Mesenchymal stem cell (in vitro differentiated cells and primary cell): ENCODE results near the gene ST8SIA6.

ENCODE experiments used
- DNase-seq: peaks from one replicate; pipeline ENCODE4 v3.0.0-alpha.2; 2013
- H2AFZ ChIP-seq: one replicate; pipeline ENCODE4 v1.6.1; 2013; ENCODE audit warnings: low read depth, mild to moderate bottlenecking, control low read depth, inconsistent platforms, low read length, moderate library complexity
- H2AK5ac ChIP-seq: 2 replicates; pipeline ENCODE4 v1.6.1; 2013; ENCODE audit warnings: low read length, moderate library complexity, mild to moderate bottlenecking, inconsistent platforms; ENCODE audit not compliant: severe bottlenecking
- H2BK120ac ChIP-seq: one replicate; pipeline ENCODE4 v1.6.1; 2013; ENCODE audit warnings: low read depth, mild to moderate bottlenecking, inconsistent platforms, low read length, moderate library complexity
- H2BK12ac ChIP-seq, 2 experiments: one replicate each; pipeline ENCODE4 v1.6.1; 2013; ENCODE audit warnings: inconsistent platforms in 2 of 2, low read length in 2 of 2, mild to moderate bottlenecking in 2 of 2, moderate library complexity in 2 of 2, control low read depth in 1 of 2
- H2BK15ac ChIP-seq: one replicate; pipeline ENCODE4 v1.6.1; 2013; ENCODE audit warnings: mild to moderate bottlenecking, low read depth, inconsistent platforms; ENCODE audit not compliant: poor library complexity, severe bottlenecking
- H2BK5ac ChIP-seq: 2 replicates; pipeline ENCODE4 v1.6.1; 2013; ENCODE audit warnings: low read depth, mild to moderate bottlenecking, low read length, control low read depth, inconsistent platforms; ENCODE audit not compliant: poor library complexity, severe bottlenecking
- H3K14ac ChIP-seq, 2 experiments: one replicate each; pipeline ENCODE4 v1.6.1; 2013; ENCODE audit warnings: inconsistent platforms in 2 of 2, low read length in 2 of 2, control low read depth in 1 of 2, mild to moderate bottlenecking in 1 of 2, moderate library complexity in 1 of 2
- H3K18ac ChIP-seq, 2 experiments: one replicate each; pipeline ENCODE4 v1.6.1; 2013; ENCODE audit warnings: inconsistent platforms in 2 of 2, low read length in 2 of 2, control low read depth in 1 of 2, low read depth in 1 of 2, mild to moderate bottlenecking in 1 of 2
- H3K23ac ChIP-seq, 2 experiments: one replicate each; pipeline ENCODE4 v1.6.1; 2013; ENCODE audit warnings: inconsistent platforms in 2 of 2, low read length in 2 of 2, mild to moderate bottlenecking in 2 of 2, moderate library complexity in 2 of 2, control low read depth in 1 of 2
- H3K27ac ChIP-seq: 2 replicates; pipeline ENCODE4 v1.5.1; 2013; ENCODE audit warnings: mild to moderate bottlenecking, moderate library complexity, low read length, control low read depth, inconsistent platforms; ENCODE audit not compliant: poor library complexity, severe bottlenecking
- H3K27me3 ChIP-seq, 2 experiments: 2 replicates each; pipeline versions ENCODE4 v1.6.1 to v1.7.0; 2013; ENCODE audit warnings: low read length in 2 of 2, mild to moderate bottlenecking in 2 of 2, moderate library complexity in 2 of 2, control low read depth in 1 of 2, inconsistent platforms in 1 of 2; ENCODE audit not compliant: control insufficient read depth in 1 of 2, insufficient read depth in 1 of 2
- H3K36me3 ChIP-seq, 2 experiments: 2 replicates each; pipeline versions ENCODE4 v1.6.1 to v1.7.0; 2013; ENCODE audit warnings: low read length in 2 of 2, control low read depth in 1 of 2, inconsistent platforms in 1 of 2, low read depth in 1 of 2, mild to moderate bottlenecking in 1 of 2; ENCODE audit not compliant: insufficient read depth in 2 of 2, control insufficient read depth in 1 of 2
- H3K4ac ChIP-seq, 2 experiments: one replicate each; pipeline ENCODE4 v1.6.1; 2013; ENCODE audit warnings: inconsistent platforms in 2 of 2, low read length in 2 of 2, mild to moderate bottlenecking in 2 of 2, moderate library complexity in 2 of 2, control low read depth in 1 of 2, low read depth in 1 of 2
- H3K4me1 ChIP-seq: 2 replicates; pipeline ENCODE4 v1.6.1; 2013; ENCODE audit warnings: low read depth, low read length, control low read depth; ENCODE audit not compliant: control insufficient read depth, insufficient read depth
- H3K4me2 ChIP-seq: 2 replicates; pipeline ENCODE4 v1.6.1; 2013; ENCODE audit warnings: low read length, mild to moderate bottlenecking, inconsistent platforms; ENCODE audit not compliant: poor library complexity, severe bottlenecking
- H3K4me3 ChIP-seq, 2 experiments: 2 replicates each; pipeline versions ENCODE4 v1.5.1 to v1.7.0; 2013; ENCODE audit warnings: low read length in 2 of 2, mild to moderate bottlenecking in 2 of 2, control low read depth in 1 of 2, low read depth in 1 of 2; ENCODE audit not compliant: insufficient read depth in 1 of 2
- H3K79me1 ChIP-seq: replicated peaks from 2 replicates; pipeline ENCODE4 v1.6.1; 2013; ENCODE audit warnings: mild to moderate bottlenecking, control low read depth, low read length, inconsistent platforms; ENCODE audit not compliant: poor library complexity, severe bottlenecking
- H3K9ac ChIP-seq: 2 replicates; pipeline ENCODE4 v1.7.0; 2013; ENCODE audit warnings: mild to moderate bottlenecking, low read length, moderate library complexity
- H3K9me3 ChIP-seq: 2 replicates; pipeline ENCODE4 v1.7.0; 2013; ENCODE audit warnings: mild to moderate bottlenecking, low read length; ENCODE audit not compliant: control insufficient read depth
- H4K8ac ChIP-seq: one replicate; pipeline ENCODE4 v1.6.1; 2013; ENCODE audit warnings: inconsistent platforms, mild to moderate bottlenecking, low read length, moderate library complexity
- H4K91ac ChIP-seq: one replicate; pipeline ENCODE4 v1.6.1; 2013; ENCODE audit warnings: mild to moderate bottlenecking, low read length, inconsistent platforms
- WGBS: methylation state at CpG from one replicate; pipeline ENCODE4 v1.1.7; 2013; ENCODE audit warnings: mixed read lengths; 5-methylcytosine and 5-hydroxymethylcytosine counted together

ST8SIA6 gene

GRCh38 chr10:17396004-17396403 lies 58.4 kb downstream of the ST8SIA6 start:
- Histone ChIP-seq H3K27me3 (peaks cover 11 to 42% of the 10 kb centered on the region in 2 experiments), H3K4me3 (no peak overlapping the region), H2BK5ac (no peak overlapping the region), H3K9me3 (no peaks in the 10 kb centered on the region), H3K79me1 (no peaks in the 10 kb centered on the region), H3K9ac (no peak overlapping the region), H4K8ac (no peak overlapping the region), H3K14ac (no peak overlapping the region), H3K36me3 (no peaks in the 10 kb centered on the region), H3K4ac (no peak overlapping the region), H3K4me2 (no peak overlapping the region), H2BK12ac (no peak overlapping the region), H3K4me1 (peaks cover 1% of the 10 kb centered on the region), H3K23ac (no peak overlapping the region), H2AFZ (no peak overlapping the region), H4K91ac (no peak overlapping the region), H2BK15ac (no peak overlapping the region), H2AK5ac (no peak overlapping the region), H3K18ac (no peak overlapping the region), H3K27ac (no peak overlapping the region), H2BK120ac (no peak overlapping the region)
- no peak for DNase-seq
- 84% methylated on average over 2 of the region's 3 CpGs for WGBS

GRCh38 chr10:17394854-17395253 lies 59.5 kb downstream of the ST8SIA6 start:
- Histone ChIP-seq H3K18ac (no peak overlapping the region), H4K8ac (no peak overlapping the region), H3K4me1 (peaks cover 1% of the 10 kb centered on the region), H3K27me3 (peaks cover 11 to 42% of the 10 kb centered on the region in 2 experiments), H3K4ac (no peak overlapping the region), H3K14ac (no peak overlapping the region), H3K36me3 (no peaks in the 10 kb centered on the region), H3K4me3 (no peak overlapping the region), H2AK5ac (no peak overlapping the region), H3K4me2 (no peak overlapping the region), H3K23ac (no peak overlapping the region), H2BK120ac (no peak overlapping the region), H3K79me1 (no peaks in the 10 kb centered on the region), H3K27ac (no peak overlapping the region), H3K9ac (no peak overlapping the region), H4K91ac (no peak overlapping the region), H2AFZ (no peak overlapping the region), H3K9me3 (no peaks in the 10 kb centered on the region), H2BK12ac (no peak overlapping the region), H2BK15ac (no peak overlapping the region), H2BK5ac (no peak overlapping the region)
- no peak for DNase-seq
- 45% methylated on average over 1 of the region's 6 CpGs for WGBS

GRCh38 chr10:17387861-17388503 lies 66.4 kb downstream of the ST8SIA6 start:
- no peak overlapping the region for H2BK120ac ChIP-seq
- H3K18ac ChIP-seq, result no peak overlapping the region
- H4K91ac ChIP-seq, result no peak overlapping the region
- no peak overlapping the region for H3K4me3 ChIP-seq
- no peak overlapping the region for H4K8ac ChIP-seq
- no peak overlapping the region for H3K4ac ChIP-seq
- no peak overlapping the region for H2BK15ac ChIP-seq
- H3K27me3 ChIP-seq, result peaks cover 4% of the 10 kb centered on the region in 2 experiments
- H3K79me1 ChIP-seq, result no peaks in the 10 kb centered on the region
- H2BK12ac ChIP-seq, result no peak overlapping the region
- H3K9me3 ChIP-seq, result no peaks in the 10 kb centered on the region
- no peak overlapping the region for H2BK5ac ChIP-seq
- DNase-seq, result no peak
- H3K27ac ChIP-seq, result no peak overlapping the region
- H3K36me3 ChIP-seq, result no peaks in the 10 kb centered on the region
- H3K23ac ChIP-seq, result no peak overlapping the region
- no peak overlapping the region for H2AK5ac ChIP-seq
- H3K4me1 ChIP-seq, result peaks cover under 1% of the 10 kb centered on the region
- H3K14ac ChIP-seq, result no peak overlapping the region
- no peak overlapping the region for H3K4me2 ChIP-seq
- WGBS, result 52% methylated on average over 5 of the region's 6 CpGs
- H3K9ac ChIP-seq, result no peak overlapping the region
- no peak overlapping the region for H2AFZ ChIP-seq

GRCh38 chr10:17386616-17387075 lies 67.7 kb downstream of the ST8SIA6 start:
- WGBS, result 98% methylated on average over 14 of the region's 15 CpGs
- H2BK12ac ChIP-seq, result no peak overlapping the region

More at GRCh38 chr10:17386616-17387075, 67.7 kb downstream of the ST8SIA6 start:
- Histone ChIP-seq H3K14ac (no peak overlapping the region), H3K79me1 (no peaks in the 10 kb centered on the region), H2AFZ (no peak overlapping the region), H2BK5ac (no peak overlapping the region), H4K8ac (no peak overlapping the region), H3K36me3 (no peaks in the 10 kb centered on the region), H3K4me3 (no peak overlapping the region), H3K9ac (no peak overlapping the region), H3K4me2 (no peak overlapping the region), H2BK120ac (no peak overlapping the region), H3K23ac (no peak overlapping the region), H2BK15ac (no peak overlapping the region), H3K27ac (no peak overlapping the region), H3K4me1 (no peaks in the 10 kb centered on the region), H3K9me3 (no peaks in the 10 kb centered on the region), H4K91ac (no peak overlapping the region), H3K18ac (no peak overlapping the region), H2AK5ac (no peak overlapping the region), H3K27me3 (no peaks in the 10 kb centered on the region), H3K4ac (no peak overlapping the region)
- no peak for DNase-seq
